Measurements from ENCODE around the gene CFAP410.
"Not testable (repeated sequence)": the region's sequence is repeated elsewhere in the genome, so short reads cannot be mapped to it uniquely, and the experiment has no call there.

CFAP410 gene

DNA sequence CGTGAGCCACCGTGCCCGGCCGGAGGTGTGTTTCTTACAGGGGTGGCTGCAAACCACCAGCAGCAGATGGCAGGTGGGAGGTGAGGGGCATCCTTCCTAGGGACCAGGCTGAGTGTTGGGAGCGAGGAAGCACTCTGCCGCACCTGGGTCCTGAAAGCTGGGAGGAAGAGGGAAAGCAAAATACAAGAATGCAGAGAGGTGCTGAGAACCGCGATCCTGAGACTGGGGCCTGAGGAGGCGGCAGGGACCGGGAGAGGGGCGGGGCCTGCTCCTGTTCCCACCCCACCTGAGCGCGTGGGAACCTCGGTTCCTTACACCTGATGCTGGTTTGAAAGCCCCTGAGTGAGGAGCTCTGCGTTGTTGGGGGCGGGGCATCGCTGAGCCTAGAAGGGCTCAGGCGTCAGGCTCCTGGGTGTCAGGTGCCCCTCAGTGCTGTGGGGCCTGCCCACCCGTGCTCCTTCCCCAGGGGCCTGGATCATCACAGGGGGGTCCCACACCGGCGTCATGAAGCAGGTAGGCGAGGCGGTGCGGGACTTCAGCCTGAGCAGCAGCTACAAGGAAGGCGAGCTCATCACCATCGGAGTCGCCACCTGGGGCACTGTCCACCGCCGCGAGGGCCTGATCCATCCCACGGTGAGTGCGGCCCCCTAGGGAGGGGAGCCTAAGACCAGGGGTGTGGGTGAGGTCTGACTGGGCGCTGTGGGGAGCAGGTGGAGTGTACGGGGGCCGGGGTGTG is 29.7 kb upstream of the CFAP410 start:
- DNase-seq (ENCODE audit: low read depth in 2 of 2): no peak

DNA sequence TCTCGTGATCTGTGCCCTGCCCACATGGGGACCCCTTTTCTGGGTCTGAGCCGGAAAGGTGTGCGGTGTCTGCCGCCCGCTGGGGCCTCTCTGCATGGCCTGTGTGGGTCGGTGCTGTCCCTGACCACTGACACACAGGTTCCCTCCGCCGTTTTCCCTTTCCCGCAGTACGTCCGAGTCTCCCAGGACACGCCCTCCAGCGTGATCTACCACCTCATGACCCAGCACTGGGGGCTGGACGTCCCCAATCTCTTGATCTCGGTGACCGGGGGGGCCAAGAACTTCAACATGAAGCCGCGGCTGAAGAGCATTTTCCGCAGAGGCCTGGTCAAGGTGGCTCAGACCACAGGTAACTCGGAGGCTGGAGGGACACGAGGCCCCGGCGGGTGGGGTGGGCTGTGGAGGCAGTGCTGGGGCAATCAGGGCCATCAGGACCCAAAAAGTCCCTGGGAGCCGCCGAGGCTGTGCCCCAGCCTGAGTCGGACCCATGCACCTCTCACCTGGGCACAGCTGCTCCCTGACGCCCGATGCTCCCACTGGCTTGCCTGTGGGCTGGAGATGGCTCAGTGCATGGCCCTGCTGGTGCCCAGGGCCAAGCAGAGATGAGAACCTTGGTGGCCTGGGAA is 27.5 kb upstream of the CFAP410 start:
- no peak for DNase-seq (ENCODE audit: low read depth in 2 of 2)

DNA sequence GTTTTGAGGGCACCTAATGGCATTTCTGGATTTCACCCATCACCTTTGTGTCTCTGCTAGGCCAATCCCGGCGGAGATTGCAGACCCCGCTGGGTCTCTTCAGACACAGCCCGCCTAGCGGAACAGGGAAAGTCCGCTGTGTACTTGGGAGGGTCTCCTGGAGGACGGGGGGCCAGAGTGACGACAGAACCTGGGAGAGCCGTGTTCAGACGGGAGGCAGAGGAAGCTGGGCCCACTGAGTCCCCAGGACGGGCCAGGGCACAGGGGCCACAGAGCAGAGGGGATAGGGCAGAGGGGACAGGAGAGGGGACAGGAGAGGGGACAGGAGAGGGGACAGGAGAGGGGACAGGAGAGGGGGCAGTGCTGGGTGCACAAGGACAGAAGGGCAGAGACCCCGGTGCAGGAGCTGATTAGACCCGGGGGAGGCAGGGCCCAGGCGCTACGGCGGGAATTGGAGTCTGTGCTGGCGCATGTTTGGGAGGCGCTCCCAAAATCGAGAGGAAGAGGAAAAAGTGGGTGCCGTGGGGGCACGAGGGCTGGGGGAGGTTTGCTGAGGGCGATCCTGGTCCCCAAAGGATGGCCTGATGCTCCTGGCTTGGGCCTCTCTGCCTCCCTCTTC is 26.9 kb upstream of the CFAP410 start:
- DNase-seq (ENCODE audit: low read depth in 2 of 2): no peak

- no peak for DNase-seq (ENCODE audit: low read depth in 2 of 2)
Measured at GRCh38 chr21:44365251-44365966, 26.2 kb upstream of the CFAP410 start.

DNA sequence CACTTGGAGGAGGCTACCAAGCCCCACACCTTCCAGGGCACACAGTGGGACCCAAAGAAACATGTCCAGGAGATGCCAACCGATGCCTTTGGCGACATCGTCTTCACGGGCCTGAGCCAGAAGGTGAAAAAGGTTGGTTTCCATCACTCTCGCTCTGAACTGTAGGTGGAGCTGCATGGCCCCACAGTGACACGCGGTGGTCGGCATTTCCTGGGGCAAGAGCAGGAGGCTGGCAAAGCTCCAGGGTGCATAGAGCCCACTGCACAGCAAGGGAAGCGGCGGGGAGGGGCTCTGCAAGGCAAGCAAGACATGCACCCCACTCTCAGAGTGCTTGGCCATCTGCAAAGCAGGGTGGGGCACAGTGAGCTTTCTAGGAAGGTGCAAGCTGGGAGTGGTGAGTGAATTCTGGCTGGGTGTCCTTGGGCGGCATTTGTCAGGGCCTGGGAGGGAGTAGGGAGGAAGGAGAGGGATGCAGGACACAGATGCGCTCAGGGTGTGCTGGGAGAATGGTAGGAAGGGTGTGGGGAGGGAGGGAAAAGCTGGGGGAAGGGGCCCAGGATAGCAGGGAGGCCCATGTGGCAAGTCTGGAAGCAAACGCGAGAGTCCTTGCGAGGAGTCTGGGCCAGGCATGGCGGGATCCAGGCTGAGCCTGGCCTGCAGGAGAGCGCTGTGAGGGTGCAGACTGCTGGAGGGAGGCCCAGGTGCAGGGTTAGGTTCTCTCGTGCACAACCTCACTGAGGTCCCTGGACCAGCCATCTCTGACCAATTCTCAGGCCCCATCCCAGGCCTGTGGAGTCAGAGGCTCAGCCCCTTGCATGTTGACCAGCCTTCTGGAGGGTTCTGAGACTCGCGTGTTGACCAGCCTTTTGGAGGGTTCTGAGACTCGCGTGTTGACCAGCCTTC is 25.2 kb upstream of the CFAP410 start:
- no peak for DNase-seq (ENCODE audit: low read depth in 2 of 2)

DNA sequence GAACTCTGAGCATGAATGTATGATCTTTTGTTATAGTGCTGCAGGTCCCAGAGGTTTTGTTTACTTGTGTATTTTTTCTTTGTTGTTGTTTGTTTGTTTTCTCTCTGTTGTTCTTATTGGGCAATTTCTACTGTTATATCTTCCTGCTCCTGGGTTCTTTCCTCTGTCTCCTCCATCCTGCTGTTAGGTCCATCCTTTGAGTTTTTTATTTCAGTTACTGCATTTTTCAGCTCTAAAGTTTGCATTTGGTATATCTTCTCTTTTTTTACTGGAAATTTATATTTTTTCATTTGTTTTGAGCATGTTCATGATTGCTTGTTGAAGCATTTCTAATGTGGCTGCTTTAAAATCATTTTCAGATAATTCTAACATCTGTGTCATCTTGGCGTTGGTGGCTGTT is 24.1 kb upstream of the CFAP410 start:
- DNase-seq (ENCODE audit: low read depth in 2 of 2): no peak

- not testable (repeated sequence) for DNase-seq (ENCODE audit: low read depth in 2 of 2)
Measured at GRCh38 chr21:44361903-44362302, 22.7 kb upstream of the CFAP410 start.

DNA sequence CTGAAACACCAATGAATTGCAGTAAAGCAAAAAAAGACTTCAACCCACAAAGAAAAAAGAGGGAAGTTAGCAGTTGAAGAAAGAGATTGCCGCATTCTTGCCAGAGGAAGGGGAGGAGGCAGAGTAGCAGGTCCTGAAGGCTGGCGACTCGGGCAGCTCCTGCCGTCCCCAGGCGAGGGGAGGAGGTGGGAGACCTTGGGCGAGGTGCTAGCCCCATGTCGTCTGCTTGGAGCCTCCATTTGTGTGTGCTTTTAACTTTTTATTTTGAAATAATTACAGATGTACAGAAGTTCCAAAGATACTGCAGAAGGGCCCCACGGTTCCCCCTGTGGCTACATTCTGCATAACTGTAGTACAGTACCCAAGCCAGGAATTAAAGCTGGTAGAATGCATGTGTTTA is 21.0 kb upstream of the CFAP410 start:
- DNase-seq (ENCODE audit: low read depth in 2 of 2): no peak

- no peak for DNase-seq (ENCODE audit: low read depth in 2 of 2)
Measured at GRCh38 chr21:44359396-44359795, 20.2 kb upstream of the CFAP410 start.

- DNase-seq (ENCODE audit: low read depth in 2 of 2): no peak
Measured at GRCh38 chr21:44357064-44357837, 18.1 kb upstream of the CFAP410 start.

DNA sequence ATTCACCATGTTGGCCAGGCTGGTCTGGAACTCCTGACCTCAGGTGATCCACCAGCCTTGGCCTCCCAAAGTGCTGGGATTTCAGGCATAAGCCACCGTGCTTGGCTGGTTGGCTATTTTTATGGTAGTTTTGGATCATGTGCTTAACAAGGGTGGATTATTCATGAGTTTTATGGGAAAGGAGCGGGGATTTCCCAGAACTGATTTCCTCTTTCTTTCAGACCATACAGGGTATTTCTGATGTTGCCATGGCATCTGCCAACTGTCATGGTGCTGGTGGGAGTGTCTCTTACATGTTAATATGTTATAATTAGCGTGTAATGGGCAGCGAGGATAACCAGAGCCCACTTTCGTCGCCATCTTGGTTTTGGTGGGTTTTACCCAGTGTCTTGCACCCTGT is 17.4 kb upstream of the CFAP410 start:
- DNase-seq (ENCODE audit: low read depth in 2 of 2): no peak

DNA sequence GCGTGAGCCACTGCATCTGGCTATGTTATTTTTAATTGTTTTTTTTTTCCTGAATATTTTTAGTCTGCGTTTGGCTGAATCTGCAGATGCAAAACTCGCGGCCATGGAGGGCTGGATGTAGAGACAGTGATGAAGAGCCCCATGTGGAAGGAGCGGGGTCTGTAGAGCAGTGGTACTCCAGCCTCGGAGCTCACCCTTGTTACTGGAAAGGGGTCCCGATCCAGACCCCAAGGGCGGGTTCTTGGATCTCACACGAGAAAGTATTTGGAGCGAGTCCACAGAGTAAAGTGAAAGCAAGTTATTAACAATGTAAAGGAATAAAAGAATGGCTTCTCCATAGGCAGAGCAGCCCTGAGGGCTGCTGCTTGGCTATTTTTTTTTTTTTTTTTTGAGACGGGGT is 17.0 kb upstream of the CFAP410 start:
- no peak for DNase-seq (ENCODE audit: low read depth in 2 of 2)

DNA sequence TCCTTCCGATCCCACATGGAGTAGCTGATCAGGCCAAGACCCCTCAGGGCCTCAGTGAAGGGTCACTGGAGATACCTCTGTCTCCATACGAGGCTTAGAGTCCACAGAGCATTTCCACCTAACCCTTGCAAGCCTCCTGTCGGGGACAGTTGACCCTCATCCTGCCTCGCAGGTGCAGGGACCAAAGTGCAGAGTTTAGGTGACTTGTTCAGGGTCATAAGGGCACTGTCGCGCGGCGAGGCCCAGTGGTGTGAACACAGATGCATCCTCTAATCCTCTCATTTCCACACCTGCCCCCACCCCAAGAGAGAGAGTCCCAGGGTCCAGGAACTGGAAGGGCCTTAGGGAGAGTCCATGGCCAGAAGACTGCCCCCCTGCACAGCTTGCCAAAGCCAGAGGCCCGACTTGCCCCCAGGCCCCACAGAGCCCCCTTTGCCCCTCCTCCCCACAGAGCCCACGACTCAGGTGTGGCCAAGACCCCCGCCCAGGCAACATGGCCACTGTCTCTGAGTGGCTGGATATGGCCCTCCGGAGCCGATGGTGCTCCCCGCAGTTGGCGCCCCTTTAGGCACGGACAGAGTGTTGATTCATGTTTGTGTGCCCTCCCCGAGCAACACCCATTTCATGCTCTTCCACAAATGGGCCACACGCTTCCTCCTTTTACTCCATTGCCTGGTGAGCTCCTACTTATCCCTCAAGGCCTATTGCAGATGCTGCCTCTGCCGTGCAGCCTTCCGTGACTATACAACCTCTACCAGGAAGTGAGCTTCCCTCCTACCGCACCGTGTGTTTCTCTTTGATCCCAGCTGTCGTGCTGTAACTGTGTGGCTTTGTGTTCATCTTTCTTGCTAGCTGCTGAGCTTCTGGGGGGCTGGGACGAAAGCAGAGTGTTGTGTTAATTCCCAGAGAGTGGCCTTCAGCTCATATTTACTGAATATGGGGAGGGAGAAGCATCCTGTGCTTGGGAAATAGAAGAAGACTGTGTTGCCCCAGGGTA is 15.9 kb upstream of the CFAP410 start:
- DNase-seq (ENCODE audit: low read depth in 2 of 2): no peak

GRCh38 chr21:44354001-44354405 is 14.8 kb upstream of the CFAP410 start:
- no peak for DNase-seq (ENCODE audit: low read depth in 2 of 2)

- DNase-seq (ENCODE audit: low read depth in 2 of 2): no peak
Measured at GRCh38 chr21:44353191-44353970, 14.2 kb upstream of the CFAP410 start, which contains the start of gene TRPM2. TRPM2 (plus strand) TSS chr21:44353621; CDS start chr21:44353701, 80 bp downstream.

- DNase-seq (ENCODE audit: low read depth in 2 of 2): no peak
Measured at GRCh38 chr21:44352253-44352860, 13.2 kb upstream of the CFAP410 start.

GRCh38 chr21:44351535-44352252 is 12.5 kb upstream of the CFAP410 start:
- DNase-seq (ENCODE audit: low read depth in 2 of 2): no peak
